ENCODE measurements around the gene GABRE.

The GABRE gene, protein sequence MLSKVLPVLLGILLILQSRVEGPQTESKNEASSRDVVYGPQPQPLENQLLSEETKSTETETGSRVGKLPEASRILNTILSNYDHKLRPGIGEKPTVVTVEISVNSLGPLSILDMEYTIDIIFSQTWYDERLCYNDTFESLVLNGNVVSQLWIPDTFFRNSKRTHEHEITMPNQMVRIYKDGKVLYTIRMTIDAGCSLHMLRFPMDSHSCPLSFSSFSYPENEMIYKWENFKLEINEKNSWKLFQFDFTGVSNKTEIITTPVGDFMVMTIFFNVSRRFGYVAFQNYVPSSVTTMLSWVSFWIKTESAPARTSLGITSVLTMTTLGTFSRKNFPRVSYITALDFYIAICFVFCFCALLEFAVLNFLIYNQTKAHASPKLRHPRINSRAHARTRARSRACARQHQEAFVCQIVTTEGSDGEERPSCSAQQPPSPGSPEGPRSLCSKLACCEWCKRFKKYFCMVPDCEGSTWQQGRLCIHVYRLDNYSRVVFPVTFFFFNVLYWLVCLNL

DNA sequence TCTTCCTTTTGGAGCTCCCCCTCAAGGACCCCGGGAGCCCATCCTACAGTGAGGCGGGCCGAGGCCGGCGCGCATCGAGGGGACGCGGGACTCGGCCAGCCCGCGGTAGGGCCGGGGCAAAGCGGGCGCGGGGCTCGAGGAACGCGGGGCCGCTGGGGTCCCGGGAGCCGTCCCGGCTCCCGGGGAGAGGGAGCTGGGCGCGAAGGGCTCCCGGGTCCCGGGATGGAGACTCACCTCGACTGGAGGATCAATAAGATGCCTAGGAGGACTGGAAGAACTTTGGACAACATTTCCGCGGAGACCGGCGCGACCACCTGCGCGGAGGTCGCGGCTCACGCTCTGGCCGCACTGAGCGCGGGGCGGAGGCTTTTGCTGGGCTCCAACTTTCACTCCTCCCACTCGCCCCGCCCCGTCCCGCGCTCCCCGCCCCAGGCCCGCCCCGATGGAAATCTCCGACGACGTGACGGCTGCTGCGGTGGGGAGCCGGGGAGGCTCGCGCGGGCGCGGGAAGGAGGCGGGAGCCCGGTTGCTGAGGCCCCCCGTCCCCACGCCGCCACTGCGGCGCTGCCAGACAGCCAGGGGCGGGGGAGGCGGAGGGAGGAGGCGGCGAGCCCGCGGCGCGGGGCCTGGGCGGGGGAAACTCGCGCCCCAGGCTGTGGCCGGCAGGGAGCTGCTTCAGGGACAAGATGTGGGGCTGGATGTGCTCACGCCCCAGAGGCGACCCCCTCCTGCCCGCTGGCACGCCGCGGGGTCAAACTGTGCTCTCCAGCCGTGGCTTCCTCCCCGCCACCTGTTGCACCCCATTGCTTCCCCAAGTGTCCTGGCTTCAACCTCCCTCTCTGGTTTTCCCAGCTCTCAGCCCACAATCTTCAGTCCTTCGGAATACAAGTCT, at the start of gene GABRE:
GABRE (minus strand) TSS at position 341 of the 892 bp plus-strand sequence; CDS start at position 290, 51 bp downstream.
- DNase-seq: no peak

DNA sequence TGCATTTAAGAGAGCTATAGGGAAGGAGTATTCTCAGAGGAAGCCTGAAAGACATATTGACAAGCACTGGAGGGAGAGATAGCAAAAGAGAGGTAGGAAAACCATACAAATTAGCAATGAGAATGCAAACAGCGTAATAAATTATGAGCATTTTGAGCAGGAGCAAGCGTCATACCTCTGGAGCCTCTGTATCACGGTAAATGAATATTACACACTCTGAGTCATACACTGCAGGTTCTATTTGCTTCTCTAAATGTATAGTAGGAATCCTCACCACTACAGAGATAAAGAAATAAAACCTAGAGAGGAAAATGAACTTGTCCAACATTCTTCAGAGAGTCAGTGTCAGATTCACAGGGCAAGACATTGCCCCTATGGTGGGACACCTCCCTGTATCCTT, 46.4 kb upstream of the GABRE start:
- no peak for DNase-seq

DNA sequence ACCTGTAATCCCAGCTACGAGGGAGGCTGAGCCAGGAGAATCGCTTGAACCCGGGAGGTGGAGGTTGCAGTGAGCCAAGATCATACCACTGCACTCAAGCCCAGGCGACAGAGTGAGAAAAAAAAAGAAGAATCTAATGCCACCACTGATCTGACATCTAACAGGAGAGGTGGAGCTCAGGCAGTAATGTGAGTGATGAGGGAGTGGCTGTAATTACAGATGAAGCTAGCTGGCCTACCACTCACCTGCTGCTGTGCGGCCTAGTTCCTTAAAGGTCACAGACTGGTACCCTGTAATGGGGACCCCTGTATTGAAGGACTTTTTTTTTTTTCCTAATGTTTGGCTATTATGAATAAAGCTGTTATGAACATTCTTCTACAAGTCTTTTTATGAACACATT, 25.3 kb upstream of the GABRE start:
- no peak for DNase-seq

DNA sequence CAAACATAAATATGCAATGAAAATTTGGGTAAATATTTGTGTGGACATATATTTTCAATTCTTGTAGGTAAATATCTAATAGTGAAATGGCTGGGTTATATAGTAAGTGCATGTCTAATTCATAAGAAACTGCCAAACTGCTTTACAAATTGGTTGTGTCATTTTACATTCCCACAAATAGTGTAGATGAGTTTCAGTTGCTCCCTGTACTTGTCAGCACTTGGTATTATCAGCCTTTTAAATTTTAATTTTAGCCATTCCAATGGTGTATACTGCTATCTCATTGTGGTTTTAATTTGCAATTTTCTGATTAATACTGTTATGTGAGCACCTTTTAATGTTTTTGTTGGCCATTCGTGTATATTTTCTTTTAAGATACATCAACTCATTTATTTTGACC, 23.1 kb upstream of the GABRE start:
- DNase-seq: no peak

DNA sequence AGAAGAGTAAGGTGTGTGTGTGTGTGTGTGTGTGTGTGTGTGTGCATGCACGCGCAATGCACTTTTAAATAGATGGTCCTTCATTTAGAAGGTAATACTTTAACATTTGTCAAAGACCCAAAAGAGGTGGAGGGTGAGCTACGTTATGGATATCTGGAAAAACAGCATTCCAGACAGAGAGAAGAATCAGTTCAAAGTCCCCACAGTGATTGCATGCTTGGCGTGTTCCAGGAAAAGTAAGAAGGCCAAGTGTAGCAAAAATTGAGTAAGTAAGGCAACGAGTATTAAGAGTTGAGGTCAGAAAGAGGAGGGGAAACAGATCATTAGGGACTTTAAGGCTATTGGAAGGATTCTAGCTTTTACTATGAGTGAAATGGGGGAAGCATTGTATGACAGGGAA, 21.9 kb upstream of the GABRE start:
- no peak for DNase-seq

DNA sequence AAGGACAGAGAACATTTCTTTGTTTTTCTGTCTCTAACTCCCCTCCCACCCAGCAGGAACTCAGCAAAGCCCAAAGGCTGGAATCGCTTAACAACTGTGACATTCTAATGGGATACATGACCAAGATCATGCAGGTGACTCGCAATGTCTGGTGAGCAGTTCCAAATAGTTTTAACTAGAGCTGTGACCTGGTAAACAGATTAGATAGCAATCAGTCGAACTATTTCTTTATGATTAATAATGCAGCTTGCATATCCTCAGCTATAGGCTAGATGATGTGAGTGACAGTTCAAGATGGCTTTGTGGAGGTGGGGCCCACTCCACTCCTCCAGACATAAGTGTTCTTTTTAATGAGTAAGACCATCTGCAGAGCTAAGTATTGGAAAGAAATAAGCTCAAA, 20.0 kb upstream of the GABRE start:
- no peak for DNase-seq

DNA sequence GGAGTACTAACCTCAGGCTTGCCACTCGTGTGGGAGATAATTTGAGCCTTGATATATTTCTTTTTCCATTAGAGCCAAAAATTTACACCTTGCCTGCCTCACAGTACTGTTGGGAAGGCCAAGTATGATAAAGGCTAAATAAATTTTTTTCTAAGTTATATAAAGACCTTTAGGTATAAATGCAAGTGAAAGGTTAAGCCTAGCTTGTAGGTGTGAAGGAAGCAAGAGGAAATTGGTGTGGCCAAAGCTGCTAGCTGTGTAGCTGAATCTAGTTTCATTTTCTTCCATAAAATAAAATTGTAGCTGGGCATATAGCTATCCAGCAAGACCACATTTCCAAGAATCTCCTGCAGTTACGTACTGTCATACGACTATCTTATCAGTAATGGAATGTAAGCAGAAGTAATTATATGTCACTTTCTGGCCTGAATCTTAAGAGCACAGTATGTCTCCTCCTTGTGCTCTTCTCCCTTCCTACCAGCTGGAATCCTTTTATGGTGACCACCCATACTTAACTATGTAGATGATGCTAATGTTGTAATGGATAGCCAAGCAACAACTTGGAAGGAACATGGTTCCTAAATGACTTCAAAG, 14.3 kb upstream of the GABRE start:
- no peak for DNase-seq

DNA sequence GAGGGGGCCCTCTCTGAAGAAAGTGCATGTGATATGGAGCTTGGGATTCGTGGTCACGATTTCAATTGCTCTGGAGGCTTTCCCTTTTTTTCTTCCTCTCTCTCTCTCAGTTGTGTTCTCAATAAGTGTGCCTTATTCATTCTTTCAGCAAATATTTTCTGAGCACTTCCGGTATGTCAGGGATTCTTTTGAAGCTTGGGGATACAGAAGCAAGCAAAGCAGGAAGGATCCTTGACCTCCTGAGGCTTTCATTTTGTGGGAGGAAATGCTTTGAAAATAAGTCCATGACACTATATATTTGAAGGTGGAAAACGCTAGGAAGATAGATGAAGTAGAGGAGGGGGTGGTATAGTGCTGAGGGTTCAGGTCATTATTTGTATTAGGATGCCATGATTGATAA, 12.6 kb upstream of the GABRE start:
- no peak for DNase-seq

DNA sequence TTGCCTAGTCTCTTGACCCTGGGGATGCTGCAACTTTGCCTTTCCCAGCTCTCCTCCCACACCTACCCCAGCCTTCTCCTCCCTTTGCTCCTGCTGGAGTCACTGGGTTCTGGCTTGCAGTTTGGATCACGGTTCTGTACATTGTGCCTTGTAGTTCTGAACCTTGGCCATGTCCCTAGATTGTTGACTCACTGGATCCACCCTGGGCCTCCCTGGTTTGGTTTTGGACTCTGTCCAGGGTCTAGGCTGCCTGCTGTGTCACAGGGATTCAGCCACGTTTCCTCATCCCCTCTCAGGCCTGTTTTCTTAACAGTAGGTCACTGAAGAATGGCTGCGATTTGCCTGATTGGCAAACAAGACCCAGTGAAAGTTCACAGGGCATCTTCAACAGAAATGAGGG, 11.5 kb upstream of the GABRE start:
- no peak for DNase-seq

DNA sequence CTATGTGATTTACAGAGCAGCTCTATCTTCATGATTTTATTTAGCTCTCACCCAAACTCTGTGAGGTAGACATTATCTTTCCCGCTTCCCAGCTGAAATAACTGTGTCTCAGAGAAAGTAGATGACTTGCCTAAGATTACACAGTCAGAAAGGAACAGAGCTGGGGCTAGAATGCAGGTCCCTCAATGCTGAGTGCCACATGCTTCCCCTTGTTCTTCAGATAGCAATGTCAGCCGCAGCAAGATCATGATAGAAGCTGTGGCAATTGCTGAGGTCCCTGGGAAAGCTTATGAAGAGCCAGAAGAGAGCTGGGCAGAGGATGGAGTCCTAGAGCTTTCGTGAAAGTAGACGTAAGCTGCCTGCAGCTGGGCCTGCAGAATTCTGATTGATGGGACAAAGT, 11.1 kb upstream of the GABRE start:
- DNase-seq: no peak

DNA sequence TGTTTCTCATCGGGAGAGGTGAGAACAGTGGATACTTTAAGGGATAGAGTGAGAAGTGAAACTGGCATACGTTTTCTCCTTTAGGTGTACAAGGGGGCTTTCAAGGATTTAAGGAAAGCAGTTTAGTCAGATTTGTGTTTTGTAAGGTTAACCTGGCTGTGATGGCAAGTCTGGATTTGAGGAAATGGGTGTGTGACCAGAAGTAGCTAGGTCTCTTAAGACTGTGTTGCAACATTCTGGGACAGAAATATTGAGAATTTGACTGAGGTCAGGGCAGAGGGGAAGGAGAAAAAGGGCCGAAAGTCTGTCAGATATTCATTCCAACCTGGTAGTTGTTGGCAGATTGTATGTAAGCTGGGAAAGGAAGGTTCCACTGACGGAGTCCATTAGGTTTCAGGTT, 10.4 kb upstream of the GABRE start:
- no peak for DNase-seq

DNA sequence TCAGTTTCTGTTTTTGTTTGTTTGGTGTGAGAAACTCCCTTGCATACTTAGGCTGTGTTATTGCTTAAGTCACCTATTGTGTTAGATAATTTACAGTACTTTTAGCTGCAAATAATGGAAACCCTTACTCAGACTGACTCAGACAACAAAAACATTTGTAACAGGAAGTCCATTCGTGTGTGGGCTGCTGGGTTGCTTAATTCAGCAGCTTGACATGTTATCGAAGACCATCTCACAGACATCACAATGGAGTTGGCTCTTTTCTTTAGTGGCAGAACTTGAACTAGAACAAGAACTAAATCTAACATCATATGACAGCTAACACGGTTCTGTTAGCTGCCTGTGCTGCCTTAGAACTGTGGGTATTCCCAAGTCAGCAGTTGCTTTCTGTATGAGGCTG, 9.9 kb upstream of the GABRE start:
- no peak for DNase-seq

DNA sequence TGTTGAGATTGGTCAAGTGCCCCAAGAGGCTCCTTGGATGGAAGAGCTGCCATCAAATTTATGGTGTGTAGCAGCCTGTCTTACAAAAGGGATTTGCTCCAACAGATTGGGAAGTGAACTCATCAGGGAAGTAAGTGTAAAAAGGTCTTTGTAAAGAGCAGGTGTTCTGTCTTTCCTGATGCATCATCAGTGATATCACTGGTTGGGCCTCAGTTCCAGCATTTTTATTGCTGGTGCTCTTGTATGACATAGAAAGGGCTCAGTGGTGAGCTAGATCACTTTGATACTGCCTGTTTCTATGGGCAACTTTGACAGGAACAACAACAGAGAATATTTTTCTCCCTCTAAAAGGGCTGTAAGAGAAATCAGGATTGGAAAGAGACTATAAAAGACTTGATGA, 8.7 kb upstream of the GABRE start:
- no peak for DNase-seq

DNA sequence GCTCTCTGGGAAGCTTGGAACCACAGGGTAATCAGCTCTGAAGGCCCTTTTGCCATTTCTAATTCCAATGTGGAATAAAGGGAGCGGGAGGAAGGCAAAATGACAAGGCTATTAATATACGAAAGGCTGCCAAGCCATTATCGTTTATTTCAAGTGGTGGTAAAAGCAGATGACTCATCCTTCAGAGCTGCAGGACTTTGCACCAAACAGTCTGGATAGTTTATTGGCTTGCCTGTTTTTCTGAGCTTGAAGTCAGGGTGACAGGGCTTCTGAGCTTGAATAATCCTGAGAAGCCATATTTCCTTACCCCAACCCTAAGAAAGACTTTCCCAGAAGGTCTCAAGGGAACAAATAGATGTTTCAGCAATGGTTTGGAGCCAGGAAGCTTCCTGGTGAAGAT, 7.7 kb upstream of the GABRE start:
- no peak for DNase-seq

DNA sequence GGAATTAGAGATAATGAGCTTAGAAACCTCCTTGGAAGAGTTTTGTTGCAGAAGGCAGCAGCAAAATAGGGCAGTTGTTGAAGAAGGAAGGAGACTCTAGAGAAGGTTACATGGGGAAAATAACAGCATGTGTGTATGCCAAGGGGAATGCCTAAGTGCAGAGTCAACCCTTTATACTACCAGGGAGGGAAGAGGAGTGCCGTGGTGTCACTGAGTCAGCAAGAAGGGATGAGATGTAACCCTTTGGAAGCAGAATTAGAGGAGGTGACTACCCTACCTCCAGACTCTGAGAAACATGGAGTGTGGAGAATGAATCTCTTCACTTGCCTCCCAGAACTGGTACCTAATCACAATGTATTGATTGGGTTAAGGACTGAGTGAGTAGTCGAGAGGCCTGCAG, 6.7 kb upstream of the GABRE start:
- no peak for DNase-seq

DNA sequence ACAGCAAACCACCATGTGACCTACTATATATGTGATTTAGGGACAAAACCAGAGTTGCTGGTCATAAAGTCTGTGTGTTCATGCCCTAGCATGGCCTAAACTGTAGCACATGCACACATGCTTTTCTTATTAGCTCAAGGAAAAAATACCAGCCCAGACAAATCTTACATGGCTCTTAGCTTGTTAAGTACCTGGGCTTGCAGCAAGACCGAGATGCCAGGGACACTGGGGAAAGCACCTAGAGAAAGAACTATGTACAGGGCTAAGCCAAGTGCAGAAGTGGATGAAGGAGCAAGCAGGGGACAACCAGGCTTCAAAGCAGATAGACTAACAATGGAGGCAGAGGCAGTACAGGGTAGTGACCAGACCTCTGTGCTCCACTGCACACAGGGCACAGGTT, 3.4 kb upstream of the GABRE start:
- no peak for DNase-seq

DNA sequence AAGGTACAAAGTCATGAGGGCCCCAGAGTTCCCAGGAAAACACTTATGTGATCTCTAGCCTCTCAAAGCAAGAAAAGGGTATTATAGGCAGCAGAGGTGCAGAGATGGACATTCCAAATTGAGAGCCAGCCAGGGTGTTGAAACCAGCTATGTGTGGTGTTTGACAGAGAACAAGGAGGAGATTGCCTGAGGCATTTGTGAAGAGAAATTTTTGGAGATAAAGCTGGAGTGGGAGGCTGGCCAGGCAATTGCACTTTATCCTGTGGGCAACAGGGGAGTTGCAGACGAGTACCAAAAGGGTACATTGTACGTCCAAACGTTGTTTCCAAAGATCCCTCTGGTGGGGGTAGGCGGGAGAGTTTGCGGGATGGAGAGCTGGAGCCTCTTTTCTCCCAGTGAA, 2.5 kb upstream of the GABRE start:
- no peak for DNase-seq

DNA sequence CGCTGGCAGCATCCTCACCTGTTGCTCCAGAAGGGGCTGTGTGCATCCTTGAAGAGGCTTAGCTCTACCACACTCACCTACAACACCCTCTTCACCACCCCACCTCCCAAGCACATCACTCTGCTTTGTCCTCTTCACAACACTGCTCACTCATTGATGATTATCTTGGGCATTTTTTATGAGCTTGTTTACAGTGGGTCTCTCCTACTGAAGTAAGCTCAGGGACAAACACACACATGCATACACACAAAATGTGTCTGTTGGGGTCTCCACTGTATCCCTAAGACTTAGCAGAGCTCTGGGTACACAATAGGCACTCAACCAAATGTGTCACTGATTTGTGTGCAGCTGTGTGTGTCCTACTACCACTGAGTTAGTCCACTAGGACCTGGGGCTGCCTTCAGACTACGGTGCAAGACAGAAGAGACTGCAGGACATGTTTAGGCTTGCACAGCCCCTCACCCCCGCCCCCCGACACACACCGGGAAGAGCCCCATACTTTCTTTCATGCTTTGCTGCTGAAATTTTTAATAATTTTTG, 1.3 kb upstream of the GABRE start:
- no peak for DNase-seq

DNA sequence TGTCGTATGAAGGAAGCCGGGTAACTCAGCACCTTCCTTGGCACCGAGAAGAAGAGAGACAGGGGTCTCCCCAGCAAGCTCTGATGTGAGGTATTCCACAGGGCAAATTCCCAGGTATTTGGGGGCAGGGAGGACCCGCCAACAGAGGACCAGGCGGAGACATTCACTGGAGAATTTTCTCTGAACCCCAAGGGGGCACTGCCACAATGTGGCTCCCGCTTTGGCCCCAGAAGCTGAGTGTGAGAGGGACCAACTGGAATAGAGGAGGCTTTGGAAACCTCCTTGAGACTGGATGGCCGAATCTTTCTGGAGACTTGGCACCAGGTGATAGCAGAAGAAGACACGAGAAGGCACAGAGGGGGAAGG, 735 bp upstream of the GABRE start:
- DNase-seq: no peak

DNA sequence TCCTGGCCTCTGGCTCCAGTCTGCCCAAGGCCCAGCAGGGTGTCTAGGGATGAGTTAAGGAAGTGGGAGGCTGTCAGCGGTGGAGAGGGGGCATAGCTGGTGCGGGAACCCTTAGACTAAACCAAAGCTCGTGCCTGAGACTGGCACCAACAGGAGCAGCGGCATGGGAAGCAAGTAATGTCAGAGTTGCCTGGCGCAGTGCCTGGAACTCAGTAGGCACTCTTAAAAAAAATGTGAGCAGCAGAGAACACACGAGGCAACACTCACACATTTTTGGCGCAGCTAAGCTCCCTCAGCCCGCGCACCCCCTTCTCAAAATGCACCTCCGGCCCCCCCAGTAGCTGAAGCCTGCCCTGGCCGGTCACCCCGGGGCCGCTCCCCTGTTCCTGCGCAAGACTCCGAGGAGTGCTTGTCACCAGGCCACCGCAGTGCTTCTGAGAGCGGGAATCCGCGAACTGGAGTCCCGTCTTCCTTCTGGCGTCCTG, 583 bp downstream of the GABRE start:
- no peak for DNase-seq

DNA sequence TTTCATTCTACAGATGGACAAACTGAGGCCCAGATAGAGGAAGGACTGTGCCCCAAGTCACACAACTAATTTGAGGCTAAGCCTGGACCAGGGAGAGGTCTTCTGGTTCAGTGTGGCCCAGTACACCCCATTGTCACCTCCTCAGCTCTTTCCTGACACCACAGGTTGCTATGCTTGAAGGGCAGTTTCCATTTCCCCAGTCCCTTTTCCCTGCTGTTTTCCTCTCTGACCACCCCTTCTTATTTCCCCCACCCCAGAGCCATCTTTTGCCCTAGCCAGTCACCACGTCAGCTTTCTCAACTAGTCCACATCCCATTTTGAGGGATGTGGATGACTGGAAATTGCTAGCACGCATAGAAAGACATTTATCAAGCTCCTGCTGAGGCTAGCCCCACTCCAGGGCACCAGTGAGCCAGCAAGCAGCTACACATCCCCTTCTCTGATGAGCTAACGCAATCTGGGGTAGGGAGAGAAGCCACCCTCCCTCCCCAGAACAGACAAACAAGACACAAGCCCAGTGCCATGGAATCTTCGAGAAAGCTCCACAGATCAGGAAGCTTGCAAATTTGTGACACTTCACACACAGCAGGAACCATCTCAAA, 1.3 kb downstream of the GABRE start:
- no peak for DNase-seq

DNA sequence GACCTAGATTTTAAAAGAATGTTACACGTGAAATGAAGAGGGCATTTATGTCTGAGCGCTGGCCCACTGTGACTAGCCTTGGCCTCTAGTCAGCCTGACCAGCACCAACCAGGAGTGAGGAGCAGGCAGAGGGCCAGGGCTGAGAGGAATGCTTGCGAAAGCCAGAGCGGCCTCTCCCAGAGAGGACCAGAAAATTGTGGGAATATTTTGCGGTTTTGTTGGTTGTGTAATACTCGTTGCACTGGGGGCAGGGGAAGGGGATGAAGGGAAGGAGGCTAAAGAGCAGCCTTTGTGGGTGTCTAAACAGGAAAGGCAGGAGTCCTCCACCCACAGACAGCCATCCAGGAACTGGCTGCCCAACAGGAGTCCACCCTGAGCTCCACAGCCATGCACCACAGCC, 3.8 kb downstream of the GABRE start:
- DNase-seq: no peak

DNA sequence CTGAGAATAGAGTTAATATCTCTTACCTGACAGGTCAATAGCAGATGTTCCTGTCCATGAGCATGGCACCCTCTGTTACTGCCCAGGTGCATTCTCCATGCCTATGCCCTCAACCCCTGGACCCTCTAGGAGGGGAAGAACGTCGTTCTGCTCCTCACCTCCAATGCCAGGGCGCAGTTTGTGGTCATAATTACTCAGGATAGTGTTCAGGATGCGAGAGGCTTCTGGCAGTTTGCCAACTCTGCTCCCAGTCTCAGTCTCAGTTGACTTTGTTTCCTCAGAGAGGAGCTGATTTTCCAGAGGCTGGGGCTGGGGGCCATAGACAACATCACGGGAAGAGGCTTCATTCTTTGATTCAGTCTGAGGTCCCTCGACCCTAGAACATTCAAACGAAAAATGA, 4.4 kb downstream of the GABRE start:
- no peak for DNase-seq

Data from activated T-cell treated with anti-CD3 and anti-CD28 coated beads, Interleukin-2, amount 50 U/mL, for 1 hour (primary cell).